Measurements from ENCODE around the gene ITGA11. TPM values are rescaled to one million over a fixed set of nuclear protein-coding genes. Genes with fewer than 3 reads are reported as not detected.

The ITGA11 gene
- total RNA-seq, 1 experiment from 2014 or later, result 54.7 TPM

GRCh38 chr15:68271854-68272471, 160.0 kb downstream of the ITGA11 start:
- peak; percentile 93 for DNase-seq (ENCODE audit: low read depth)

DNA sequence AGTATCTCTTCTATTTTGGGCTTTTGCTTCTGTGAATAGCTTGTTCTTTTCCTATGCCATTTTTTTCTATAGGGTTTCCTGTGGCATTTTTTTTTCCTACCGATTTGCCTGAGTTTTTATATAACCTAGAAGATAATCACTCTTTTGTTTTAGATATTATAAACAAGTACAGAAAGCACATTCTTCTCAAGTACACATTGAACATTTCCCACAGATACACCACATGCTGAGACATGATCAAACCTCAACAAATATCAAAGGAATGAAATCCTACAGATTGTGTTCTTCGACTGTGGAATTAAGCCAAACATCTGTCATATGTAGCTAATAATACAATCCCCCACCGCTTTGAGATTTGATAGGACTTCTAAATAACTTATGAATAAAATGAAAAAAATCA, 163.6 kb downstream of the ITGA11 start:
- no peak for DNase-seq (ENCODE audit: low read depth)

GRCh38 chr15:68265674-68266073, 166.3 kb downstream of the ITGA11 start:
- DNase-seq (ENCODE audit: low read depth), result no peak

DNA sequence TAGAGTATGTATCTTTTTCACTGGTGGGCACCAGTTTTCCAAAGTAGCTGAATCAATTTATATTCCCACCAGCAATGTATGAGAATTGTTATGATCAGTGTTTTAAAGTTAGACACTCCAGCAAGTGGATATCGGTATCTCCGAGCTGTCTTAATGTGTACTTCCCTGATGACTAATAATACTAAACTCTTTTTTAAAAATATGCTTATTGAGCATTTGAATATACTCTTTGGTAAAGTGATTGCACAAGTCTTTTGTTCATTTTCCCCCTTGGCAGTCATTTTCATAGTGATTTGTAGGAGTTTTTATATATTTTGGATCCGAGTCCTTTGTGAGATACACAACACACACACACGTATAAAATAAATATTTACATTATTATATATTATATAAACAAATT, 166.9 kb downstream of the ITGA11 start:
- no peak for DNase-seq (ENCODE audit: low read depth)

DNA sequence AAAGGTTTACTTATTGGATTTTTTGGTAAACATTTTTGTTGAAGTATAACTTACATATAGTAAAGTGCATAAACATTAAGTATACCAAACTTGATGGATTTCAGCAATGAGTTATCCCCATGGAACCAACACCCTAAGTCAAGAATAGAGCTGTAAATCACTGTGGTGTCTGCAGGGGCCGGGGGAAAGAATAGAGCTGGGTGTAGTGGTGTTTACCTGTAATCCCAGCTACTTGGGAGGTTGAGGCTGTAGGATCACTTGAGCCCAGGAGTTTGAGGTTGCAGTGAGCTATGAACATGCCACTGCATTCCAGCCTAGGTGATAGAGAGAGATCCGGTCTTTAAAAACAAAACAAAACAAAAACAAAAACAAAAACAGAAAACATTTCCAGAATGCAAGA, 167.7 kb downstream of the ITGA11 start:
- DNase-seq (ENCODE audit: low read depth), result no peak

- DNase-seq (ENCODE audit: low read depth), result no peak
Measured at GRCh38 chr15:68262514-68263356, 169.2 kb downstream of the ITGA11 start.

DNA sequence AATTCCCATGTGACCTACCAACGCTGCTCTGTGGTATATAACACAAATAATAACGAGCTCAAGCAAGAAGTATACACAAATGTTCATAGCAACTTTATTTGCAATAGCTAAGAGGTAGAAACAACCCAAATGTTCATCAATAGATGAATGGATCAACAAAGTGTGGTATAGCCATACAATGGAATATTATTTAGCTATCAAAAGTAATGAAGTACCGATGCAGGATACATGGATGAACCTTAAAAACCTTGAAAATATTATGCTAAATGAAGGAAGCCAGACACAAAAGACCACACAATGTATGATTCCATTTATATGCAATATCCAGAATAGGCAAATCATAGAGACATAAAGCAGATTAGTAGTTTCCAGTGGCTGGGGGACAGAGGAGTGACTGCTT, 170.0 kb downstream of the ITGA11 start:
- DNase-seq (ENCODE audit: low read depth), result no peak

DNA sequence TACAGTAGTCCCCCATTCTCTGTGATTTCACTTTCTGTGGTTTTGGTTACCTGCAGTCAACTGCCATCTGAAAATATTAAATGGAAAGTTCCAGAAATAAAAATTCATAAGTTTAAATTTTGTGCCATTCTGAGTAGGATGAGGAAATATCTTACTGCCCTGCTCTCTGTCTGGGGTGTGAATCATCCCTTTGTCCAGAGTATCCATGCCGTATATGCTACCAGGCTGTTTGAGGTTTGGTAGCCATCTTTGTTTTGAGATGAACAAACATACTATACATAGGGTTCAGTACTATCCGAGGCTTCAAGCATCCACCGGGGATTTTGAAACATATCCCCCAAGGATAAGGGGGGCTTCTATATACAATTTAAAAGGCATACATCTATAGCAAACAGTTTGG, 170.7 kb downstream of the ITGA11 start:
- DNase-seq (ENCODE audit: low read depth), result no peak

DNA sequence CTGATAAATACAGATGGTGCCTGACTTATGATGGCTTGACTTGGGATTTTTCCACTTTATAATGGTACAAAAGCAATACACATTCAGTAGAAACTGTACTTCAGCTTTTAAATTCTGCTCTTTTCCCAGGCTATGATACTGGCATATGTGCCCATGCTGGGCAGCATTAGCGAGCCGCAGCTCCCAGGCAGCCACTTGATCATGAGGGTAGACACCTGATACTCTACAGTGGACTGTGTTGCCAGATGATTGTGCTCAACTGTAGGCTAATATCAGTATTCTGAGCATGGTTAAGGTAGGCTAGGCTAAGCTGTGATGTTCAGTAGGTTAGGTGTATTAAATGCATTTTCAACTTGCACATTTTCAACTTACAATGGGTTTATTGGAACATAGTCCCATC, 172.1 kb downstream of the ITGA11 start:
- DNase-seq (ENCODE audit: low read depth), result no peak

- DNase-seq (ENCODE audit: low read depth), result peak; percentile 42
Measured at GRCh38 chr15:68258692-68259091, 173.3 kb downstream of the ITGA11 start.

DNA sequence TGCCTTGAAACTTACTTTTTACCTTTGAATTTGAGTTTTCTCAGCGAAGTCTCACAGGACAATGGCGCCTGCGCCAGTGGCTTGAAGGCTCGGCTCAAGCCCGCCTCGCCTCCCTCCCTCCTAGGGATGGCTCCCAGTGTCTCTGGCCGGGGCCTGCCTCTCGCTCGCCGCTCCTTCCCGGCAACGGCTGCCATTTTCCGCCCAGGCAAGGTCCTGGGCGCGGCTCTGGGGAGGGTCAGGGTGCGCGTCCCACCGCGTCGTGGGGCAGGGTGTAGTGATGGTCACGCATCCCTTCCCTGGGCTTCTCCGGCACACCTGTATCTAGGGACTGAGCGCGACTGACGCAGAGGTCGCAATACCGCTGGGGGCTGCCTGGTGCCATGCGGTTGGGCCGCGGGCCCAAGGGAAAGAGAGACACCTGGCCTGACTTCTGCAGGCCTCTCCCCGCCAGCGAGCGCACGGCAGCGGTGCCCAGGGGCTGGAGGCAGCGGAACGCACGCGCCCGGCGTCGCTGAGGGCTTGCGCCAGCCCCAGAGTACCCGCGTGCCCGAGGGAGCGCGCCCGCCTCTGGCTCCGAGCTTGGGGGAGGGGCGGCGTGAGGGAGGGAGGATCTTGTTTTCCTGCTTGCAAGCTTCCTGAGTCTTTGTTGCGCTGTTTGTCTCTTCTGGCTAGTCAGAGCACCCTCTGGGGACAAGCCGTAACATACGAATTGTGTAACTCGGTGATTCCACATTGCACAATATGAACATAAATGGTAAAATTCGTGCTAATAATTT, 175.1 kb downstream of the ITGA11 start:
- DNase-seq (ENCODE audit: low read depth), result peak; percentile 79

DNA sequence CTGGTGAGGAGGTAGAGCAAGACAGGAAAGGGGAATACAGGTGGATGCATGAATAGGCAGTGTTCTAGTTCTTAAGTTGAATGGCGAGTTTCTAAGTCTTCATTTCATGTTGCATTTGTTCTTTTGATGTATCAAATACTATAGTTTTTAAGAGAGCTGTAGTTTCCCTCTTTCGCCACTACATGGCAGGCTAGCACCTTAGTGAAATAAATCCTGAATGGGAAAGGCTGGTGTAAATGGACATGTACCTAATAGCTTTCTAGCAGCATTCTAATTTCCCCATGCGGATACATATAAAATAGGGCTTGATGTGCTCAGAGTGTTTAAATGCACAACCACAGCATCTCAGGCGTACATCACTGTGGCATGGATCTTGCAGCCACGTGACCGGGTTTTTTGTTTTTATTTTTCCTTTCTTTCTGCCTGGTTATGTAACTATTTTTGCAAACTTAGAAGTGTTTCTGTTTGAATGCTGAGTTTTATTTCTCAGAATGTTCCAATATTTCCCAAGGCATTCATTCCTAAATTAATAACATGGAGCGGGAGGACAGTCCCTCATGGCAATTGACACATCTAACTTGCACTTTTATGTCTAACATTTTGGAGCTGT, 178.9 kb downstream of the ITGA11 start:
- DNase-seq (ENCODE audit: low read depth), result peak; percentile 78

GRCh38 chr15:68249058-68249713, 182.8 kb downstream of the ITGA11 start:
- no peak for DNase-seq (ENCODE audit: low read depth)

Other genes starting within 250 kb of the ITGA11 start
- 1.5 and 1.8 TPM in 2 replicates for gene CALML4, start 226.8 kb downstream of the ITGA11 start, total RNA-seq (2014; rRNA removed; shearing (Covaris generic))
- gene CLN6, start 202.4 kb downstream of the ITGA11 start, total RNA-seq (2014; rRNA removed; shearing (Covaris generic)), result 31.2 and 32.4 TPM in 2 replicates
- 18.1 and 26.0 TPM in 2 replicates for gene FEM1B, start 154.4 kb downstream of the ITGA11 start, total RNA-seq (2014; rRNA removed; shearing (Covaris generic))
- gene CORO2B, start 146.8 kb upstream of the ITGA11 start, total RNA-seq (2014; rRNA removed; shearing (Covaris generic)), result 6.7 and 10.5 TPM in 2 replicates